HG03095 (cell line): ENCODE data around the gene CCDC78.

Experiments
- ATAC-seq: cut with Tn5 transposase; IDR thresholded peaks from one replicate; pipeline ENCODE4 v1.9.1; 2021; ENCODE audit warnings: moderate library complexity; ENCODE audit not compliant: unreplicated experiment

CCDC78 gene

DNA sequence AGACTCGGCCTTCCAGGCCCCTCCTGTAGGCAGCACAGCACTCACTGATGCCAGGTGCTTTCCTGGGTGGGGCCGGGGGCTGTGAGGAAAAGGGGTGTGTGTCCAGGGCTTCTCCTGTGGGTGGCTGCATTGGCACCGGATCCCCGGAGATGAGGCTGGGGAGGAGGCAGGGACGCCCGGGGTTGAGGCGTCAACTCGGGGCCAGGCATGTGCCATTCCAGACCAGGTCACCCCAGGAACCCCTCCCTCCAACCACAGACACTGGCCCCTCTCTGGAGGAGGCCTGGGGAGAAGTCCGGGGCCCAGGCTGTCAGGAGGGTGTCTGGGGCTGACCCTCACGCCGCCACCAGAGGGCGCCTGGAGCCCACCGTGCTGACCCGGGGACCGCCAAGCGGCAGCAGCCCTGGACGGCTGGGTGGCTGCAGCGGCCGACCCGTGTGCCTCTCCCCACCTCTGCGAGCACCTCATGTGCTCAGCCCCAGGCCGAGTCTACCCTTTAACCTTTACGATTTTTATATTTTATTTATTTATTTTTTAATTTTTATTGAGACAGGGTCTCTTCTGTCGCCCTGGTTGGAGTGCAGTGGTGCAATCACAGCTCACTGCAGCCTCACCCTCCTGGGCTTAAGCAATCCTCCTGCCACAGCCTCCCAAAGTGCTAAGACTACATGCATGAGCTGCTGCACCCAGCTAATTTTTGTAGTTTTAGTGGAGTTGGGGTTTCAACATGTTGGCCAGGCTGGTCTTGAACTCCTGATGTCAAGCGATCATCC is 14.5 kb downstream of the CCDC78 start:
- no peak for ATAC-seq

DNA sequence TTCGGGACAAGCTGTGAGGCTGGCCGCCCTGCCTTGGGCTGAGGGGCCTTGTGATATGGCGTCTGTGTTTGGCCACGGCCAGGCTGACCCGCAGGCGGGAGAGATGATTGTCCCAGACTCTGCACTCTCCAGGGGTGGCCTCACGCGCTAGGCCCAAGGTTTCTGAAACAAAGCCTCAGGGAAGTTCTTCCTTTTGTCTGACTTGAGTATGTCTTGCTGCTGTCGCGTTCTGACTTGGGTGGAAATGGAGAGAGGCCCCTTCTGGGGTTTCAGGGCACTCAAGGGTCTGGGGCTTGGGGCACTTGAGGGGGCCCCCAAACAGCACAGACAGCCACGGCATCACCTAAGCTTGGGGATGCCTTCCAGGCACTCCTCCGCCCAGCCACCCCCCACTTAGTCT is 15.2 kb downstream of the CCDC78 start:
- ATAC-seq = no peak

- ATAC-seq = no peak
Measured at GRCh38 chr16:710500-711075, 15.7 kb downstream of the CCDC78 start.

DNA sequence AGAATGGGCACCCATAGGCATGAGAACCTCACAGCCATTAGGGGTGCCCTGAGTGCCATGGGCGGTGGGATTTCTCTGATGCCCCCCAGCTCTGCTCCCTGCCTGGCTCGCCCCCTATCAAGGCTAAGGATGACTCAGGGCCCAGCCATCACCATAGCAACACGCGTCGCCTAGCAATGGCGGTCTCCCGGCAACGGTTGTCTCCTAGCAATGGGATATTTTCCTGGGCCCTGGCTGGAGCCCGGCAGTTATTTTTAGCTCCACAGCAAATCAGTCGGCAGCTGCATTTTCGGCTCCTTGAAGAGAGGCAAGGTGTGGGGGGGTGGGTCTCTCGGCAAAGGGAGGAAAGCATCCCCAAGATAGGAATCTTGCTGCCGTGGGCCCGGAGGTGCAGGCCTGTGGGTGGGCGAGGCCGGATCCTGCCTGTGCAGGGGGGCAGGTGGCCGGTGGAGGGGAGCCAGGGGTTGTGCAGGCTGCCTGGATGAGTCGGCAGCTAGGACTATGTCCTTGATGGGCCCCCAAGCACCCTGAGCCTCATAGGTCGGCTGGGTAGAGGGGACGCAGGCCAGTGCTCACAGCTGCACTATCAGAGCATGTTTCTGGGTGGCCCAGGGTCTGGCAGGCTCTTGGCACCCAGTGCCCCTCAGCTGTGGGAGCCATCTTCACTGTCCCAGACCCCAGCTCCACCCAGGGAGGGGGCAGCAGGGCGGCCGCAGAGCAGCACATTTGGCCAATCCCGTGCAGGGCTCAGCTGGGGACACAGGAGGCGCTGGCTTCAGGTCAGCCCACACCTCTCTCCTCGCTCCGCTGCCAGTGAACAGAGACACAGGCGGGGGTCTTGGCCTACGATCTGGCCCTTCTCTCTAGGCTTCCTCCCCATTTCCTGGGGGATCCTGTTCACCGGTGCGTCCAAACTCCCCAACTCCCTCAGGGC is 16.4 kb downstream of the CCDC78 start:
- no peak for ATAC-seq

DNA sequence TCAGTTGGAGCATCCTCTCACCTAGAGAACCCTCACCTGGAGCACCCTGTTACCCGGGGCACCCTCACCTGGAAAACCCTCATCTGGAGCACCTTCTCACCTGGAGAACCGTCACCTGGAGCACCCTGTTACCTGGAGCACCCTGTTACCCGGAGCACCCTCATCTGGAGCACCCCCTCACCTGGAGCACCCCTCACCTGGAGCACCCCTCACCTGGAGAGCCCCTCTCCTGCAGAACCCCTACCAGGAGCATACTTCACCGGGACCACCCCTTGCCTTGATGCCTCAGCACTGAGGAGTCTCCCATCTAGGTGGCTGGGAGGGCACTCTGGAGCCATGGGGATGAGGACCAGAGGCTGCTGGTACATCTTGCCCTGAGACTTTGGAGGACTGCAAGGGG is 17.3 kb downstream of the CCDC78 start:
- ATAC-seq = no peak

DNA sequence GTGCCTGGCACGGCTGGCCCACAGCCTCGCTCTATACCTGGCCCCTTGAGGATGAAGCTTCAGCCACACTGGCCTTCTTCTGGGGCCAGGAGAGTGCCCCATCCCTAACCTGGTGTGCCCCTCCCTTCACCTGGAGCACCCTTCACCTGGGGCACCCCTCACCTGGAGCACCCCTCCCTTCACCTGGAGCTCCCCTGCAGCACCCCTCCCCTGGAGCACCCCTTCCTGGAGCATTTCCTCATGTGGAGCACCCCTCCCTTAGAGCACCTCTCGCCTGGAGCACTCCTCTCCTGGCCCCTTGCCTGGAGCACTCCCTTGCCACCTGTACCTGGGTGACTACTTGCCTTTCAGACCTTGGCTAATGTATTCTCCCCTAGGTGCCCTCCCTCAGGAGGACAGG is 18.2 kb downstream of the CCDC78 start:
- ATAC-seq = no peak

- ATAC-seq = no peak
Measured at GRCh38 chr16:707062-707538, 19.1 kb downstream of the CCDC78 start.

- no peak for ATAC-seq
Measured at GRCh38 chr16:706189-707061, 19.8 kb downstream of the CCDC78 start.

DNA sequence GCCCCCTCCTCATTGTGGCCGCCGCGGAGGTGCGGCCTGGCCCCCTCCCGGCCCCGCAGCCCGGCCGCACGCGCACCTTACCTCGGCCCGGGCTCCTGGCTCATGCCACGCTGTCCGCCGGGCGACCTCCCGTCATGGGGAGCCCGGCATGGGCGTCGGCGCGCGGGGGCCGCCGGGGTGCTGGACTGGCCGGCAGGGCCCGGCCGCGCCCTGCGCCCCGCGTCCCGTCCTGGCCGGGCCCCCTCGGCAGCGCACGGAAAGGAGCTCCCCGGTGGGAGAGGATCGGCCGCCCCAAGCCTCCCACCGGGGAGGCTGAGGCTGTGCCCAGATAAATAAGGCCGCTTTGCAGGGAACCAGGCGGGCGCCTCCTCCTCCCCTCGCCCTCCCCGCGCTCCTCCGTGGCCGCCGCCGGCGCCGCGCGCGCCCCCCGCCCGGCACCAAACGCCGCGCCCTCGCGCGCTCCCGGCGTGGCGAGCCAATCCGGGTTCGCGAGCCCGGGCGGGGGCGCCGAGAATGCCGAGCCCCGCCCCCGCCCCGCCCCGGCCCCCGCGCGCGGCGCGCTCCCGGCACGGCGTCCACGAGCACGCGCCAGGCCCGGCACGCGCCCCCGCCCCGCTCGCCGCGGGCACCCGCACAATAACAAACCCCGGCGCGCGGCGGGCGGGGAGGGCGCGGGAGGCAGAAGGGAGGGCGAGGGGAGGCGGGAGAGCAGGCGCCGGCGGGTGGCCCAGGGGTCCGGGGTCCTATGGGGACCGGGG is 20.6 kb downstream of the CCDC78 start, which contains the start of gene FBXL16:
FBXL16 (minus strand) TSS at position 371 of the 758 bp plus-strand sequence. CDS start 8,396 bp downstream, outside the sequence.
- no peak for ATAC-seq

DNA sequence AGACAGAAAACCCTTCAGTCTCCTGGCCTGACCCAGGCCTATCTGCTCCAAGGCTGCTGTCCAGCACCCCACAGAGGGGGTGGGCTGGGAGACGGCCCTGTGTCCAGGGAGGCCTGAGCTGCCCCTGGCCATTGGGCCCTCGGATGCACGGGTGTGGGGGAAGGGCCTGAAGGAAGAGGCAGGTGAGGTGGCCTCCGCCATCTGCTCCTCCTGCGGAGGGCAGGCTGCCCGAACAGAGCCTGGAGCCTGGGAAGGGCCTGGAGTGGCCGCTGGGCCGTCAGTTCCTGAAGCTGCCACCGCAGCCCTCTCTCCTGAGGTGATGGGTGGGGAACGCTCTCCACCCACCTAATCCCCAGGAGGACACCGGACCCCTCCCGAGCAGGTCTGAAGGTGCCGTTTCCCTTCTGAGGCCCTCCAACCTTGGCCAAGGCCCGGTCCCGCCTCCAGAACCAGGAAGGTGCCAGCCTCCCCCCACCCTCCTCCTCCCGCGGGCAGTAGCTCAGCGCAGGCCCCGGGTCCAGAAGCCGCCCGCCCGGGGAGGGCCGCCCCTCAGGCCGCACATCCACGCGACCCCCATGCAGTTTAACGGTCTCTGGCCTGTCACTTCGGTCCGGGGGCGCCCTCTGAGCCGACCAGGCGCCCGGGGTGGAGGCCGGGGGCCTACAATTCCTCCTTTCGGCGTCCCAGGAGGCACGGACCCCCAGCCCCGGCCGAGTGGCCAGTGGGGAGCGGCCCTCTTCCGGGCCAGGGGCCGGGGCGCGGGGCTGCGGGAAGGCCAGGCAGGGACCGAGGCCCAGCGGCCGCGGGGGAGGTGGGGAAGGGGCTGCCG is 21.5 kb downstream of the CCDC78 start:
- no peak for ATAC-seq

- no peak for ATAC-seq
Measured at GRCh38 chr16:704047-704446, 22.2 kb downstream of the CCDC78 start.

DNA sequence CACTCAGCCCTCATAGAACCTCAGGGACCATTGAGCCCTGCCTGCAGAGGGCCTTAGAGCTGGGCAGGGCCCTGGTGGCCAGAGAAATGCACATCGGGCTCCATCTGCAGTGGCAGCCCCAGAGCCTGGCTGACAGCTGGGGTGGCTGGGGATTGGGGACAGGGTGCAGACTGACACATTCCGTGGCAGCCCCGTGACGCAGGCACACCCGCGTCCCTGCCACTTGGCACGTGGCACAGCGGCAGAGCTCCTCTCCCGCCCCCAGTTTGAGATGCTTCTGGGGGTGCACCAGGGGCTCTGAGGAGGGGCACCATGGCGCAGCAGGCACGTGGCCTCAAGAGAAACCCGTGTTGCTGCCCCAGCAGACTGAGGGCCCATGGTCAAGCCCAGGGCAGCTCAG is 22.8 kb downstream of the CCDC78 start:
- ATAC-seq = no peak

GRCh38 chr16:702341-702740 is 23.9 kb downstream of the CCDC78 start:
- ATAC-seq = no peak

DNA sequence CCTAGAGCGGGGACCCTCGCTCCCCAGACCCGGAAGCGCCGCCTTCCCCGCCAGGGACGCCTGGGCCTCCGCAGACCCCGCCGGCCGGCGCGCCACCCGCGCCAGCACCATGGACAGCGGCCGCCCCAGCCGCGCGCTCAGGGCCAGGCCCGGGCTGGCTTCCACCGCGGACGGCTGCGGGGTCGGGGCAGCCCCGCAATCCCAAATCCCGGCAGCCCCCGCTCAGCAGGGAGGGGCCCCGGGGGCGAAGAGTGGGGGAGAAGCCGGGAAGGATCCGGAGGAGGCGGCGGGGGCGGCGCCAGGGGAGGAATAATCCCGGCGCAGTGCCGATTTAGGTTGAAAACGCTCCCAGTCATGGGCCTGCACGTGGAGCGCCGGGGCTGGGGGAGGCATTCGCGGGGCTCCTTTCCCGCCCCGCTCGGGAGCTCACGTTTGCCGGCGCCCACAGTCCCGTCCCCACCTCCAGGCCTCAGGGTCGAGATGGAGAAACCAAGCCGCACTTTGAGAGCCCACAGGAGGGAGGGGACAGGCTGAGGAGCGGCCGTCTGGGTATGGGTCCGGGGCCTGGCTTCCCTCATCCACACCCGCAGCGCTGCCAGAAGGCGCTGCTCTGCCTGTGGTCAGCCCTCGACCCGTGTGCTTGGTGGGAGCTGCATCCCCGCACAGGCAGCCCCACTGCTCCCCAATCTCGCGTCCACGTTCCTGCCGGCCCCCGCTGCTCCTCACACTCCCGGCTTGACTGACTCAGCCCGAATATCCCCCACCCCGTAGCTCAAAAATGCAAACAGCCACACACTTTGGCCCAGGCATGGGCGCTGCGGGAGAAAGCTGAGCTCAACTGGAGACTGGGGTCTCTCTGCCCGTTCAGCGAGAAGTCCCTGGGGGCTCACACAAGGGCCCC is 25.3 kb downstream of the CCDC78 start:
- no peak for ATAC-seq

DNA sequence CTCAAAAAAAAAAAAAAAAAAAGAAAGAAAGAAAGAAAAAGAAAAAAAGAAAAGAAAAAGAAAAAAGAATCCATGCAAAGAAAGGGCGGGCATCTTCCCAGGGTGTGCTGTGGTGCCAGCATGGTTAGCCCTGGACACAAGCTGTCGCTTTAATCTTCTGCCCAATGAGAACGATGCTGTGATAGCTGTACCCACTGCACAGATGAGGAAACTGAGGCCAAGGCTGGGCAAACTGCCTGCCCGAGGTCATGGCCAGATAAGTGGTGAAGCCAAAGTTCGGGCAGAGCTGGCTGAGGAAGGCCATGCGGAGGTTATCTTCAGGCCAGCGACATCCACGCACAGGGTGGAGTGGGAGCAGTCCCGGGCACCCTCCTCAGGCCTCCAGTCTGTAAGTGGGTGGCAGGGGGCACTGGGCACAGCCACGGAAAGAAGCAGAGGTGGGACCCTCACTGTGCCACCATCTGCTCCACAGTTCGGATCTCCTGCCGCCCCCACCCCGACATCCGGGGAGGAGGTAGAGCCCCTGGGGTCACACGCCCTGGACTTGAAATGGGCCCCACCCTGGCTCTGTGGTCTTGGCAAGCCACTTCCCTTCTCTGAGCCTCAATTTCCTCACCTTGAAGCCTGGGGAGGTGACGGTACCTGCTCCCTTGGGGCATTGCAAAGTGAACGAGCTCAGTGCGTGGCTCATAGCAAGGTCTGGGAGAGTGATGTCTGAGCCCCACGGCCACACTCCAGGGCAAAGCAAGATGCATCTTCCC is 27.2 kb downstream of the CCDC78 start:
- ATAC-seq = no peak

DNA sequence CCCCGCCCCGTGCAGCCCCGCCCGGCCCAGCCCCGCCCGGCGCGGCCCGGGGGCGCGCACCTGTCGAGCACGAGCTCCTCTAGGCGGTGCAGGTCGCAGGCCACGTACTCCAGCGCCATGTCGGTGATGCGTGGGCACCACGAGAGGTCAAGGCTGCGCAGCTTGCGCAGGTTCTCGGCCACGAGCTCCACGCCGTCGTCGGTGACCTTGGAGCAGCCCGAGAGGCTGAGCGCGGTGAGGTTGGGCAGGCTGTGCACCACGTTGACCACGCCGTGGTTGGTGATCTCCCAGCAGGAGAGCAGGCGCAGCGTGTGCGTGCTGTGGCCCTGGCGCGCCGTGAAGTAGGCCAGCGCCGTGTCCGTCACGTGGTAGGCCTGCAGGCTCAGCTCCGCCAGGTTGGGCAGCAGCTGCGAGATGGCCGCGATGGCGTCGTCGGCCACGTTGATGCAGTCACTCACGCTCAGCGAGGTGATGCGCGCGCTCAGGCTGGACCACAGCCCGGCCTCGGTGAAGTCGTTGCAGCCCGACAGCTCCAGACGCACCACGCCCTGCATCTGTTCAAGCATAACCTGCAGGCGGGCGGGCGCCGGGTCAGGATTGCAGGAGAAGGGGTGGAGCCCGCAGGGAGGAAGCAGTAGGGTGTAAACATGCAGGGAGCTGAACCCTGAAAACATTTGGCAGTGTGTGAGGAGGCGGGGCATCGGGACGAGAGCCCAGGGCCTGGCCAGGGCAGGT is 30.7 kb downstream of the CCDC78 start:
- ATAC-seq = no peak
